Adrenal gland (tissue), 12 donors: ENCODE data around the gene ATP8B1. TPM values are rescaled to one million over a fixed set of nuclear protein-coding genes. Genes with fewer than 3 reads are reported as not detected.
"Not testable (repeated sequence)": the region's sequence is repeated elsewhere in the genome, so short reads cannot be mapped to it uniquely, and the experiment has no call there.

Source experiments
- DNase-seq, 7 donors: peaks; one replicate each; pipeline ENCODE4 v3.0.0-alpha.2; 2019 to 2020
- H3K27ac ChIP-seq, 5 donors: fragments of 200-600 bp; sonication (generic) in 4 of 5; 1 replicate in 3 of 5; 2 replicates in 2 of 5; pipeline versions ENCODE4 v1.5.1 to v1.8.0; 2016 to 2020; ENCODE audit warnings: mild to moderate bottlenecking in 1 of 5
- H3K27me3 ChIP-seq: fragments of 200-600 bp; 2 replicates; pipeline ENCODE4 v1.8.0; 2021
- H3K36me3 ChIP-seq, 2 donors: fragments of 200-600 bp; replicated peaks in 1 of 2; 1 replicate in 1 of 2; 2 replicates in 1 of 2; pipeline versions ENCODE4 v1.5.1 to v1.8.0; 2018 to 2022
- H3K4me1 ChIP-seq, 2 donors: fragments of 200-600 bp; replicated peaks in 1 of 2; 1 replicate in 1 of 2; 2 replicates in 1 of 2; pipeline versions ENCODE4 v1.5.1 to v1.8.0; 2018 to 2021
- H3K4me3 ChIP-seq, 4 donors: fragments of 200-600 bp; sonication (generic) in 3 of 4; one replicate each; pipeline ENCODE4 v1.5.1; 2016 to 2018
- H3K9me3 ChIP-seq, 3 donors: fragments of 200-600 bp; sonication (generic) in 1 of 3; replicated peaks in 1 of 3; 1 replicate in 2 of 3; 2 replicates in 1 of 3; pipeline versions ENCODE4 v1.5.1 to v1.8.0; 2016 to 2021
- POLR2A ChIP-seq, 2 donors: fragments of 450-650 bp; IDR thresholded peaks; one replicate each; pipeline ENCODE4 v1.6.1; 2017; ENCODE audit warnings: antibody characterized with exemption in 2 of 2, mild to moderate bottlenecking in 2 of 2, moderate library complexity in 1 of 2
- WGBS, 4 donors: extraction: QIAGEN DNeasy Blood & Tissue Kit in 2 of 4; methylation state at CpG; one replicate each; pipeline versions ENCODE4 v1.1.5 to v1.1.7; 2013 to 2017; 5-methylcytosine and 5-hydroxymethylcytosine counted together
- intact Hi-C, 2 donors: fragments of 100-400 bp; cut with DNase I; formaldehyde crosslinking; loops; one replicate each; pipeline versions ENCODE4 v1.14.1 to v1.15.0; 2022 to 2023
- polyA plus RNA-seq, 3 donors: library from polyadenylated mRNA; stranded (reverse); fragments of 200-250 nt in 2 of 3; fragments of 350-450 nt in 1 of 3; fragmentation: Illumina TruSeq in 1 of 3; extraction: RNeasy Lipid Tissue Mini Kit (QIAGEN cat#74804) in 1 of 3; gene quantifications; one replicate each; pipeline ENCODE4 v1.2.3, GENCODE V29; 2013 to 2014
- total RNA-seq, 9 donors: library from RNA; depleted of rRNA in 4 of 9; stranded (reverse); fragments of >200 nt in 4 of 9; fragments of 120-200 nt in 1 of 9; fragmentation: NEBNext Ultra II Directional in 1 of 9; extraction: Animal tissue kit (Norgen Biotek cat#: 25700) in 1 of 9; gene quantifications; one replicate each; pipeline versions ENCODE4 v1.1.0 to v1.2.4, GENCODE V29; 2013 to 2023
- TF ChIP-seq, protein P1 (sequence below), 6 experiments: fragments of 450-650 bp in 4 of 6; fragments of 200-600 bp in 2 of 6; sonication (generic) in 1 of 6; IDR thresholded peaks; 1 replicate in 5 of 6; 2 replicates in 1 of 6; pipeline versions ENCODE4 v1.5.1 to v1.8.0; 2016 to 2021; ENCODE audit warnings: antibody characterized with exemption in 6 of 6, mild to moderate bottlenecking in 2 of 6, moderate library complexity in 1 of 6
- donor health status: healthy with polysubstance abuse.
- donor health status: Bipolar disorder and iron deficiency.
- donor health status: DM: yes; HTN: yes; CAD: no.
- donor health status: DM: no; HTN: no; CAD: no.
- donor health status: DM: no; HTN: no; CAD: no.
- donor health status: DM: yes; HTN: yes; CAD: no.

Gene ATP8B1
- total and polyA plus RNA-seq, 12 donors = 4.3 to 42.5 (median 14.4) TPM

- TF ChIP-seq, protein P1, sequence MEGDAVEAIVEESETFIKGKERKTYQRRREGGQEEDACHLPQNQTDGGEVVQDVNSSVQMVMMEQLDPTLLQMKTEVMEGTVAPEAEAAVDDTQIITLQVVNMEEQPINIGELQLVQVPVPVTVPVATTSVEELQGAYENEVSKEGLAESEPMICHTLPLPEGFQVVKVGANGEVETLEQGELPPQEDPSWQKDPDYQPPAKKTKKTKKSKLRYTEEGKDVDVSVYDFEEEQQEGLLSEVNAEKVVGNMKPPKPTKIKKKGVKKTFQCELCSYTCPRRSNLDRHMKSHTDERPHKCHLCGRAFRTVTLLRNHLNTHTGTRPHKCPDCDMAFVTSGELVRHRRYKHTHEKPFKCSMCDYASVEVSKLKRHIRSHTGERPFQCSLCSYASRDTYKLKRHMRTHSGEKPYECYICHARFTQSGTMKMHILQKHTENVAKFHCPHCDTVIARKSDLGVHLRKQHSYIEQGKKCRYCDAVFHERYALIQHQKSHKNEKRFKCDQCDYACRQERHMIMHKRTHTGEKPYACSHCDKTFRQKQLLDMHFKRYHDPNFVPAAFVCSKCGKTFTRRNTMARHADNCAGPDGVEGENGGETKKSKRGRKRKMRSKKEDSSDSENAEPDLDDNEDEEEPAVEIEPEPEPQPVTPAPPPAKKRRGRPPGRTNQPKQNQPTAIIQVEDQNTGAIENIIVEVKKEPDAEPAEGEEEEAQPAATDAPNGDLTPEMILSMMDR (IDR thresholded peaks at IDR 0.05) = no peak
- no peak for TF ChIP-seq POLR2A (IDR thresholded peaks at IDR 0.05)
- intact Hi-C loops = no loop called here
Observed at GRCh38 chr18:57730146-57730545, 73.0 kb downstream of the ATP8B1 start.

GRCh38 chr18:57728941-57729511, 74.1 kb downstream of the ATP8B1 start:
- Histone ChIP-seq H3K27ac (peak overlapping the region in 1 of 5 donors; percentile 10), H3K27me3 (no peaks in the 10 kb centered on the region), H3K4me1 (peaks cover 0 to 9% of the 10 kb centered on the region in 2 donors), H3K9me3 (no peaks in the 10 kb centered on the region), H3K4me3 (no peak overlapping the region), H3K36me3 (peaks cover 0 to 4% of the 10 kb centered on the region in 2 donors)
- 54 to 66% (median 58%) methylated on average over 11 of the region's 11 CpGs for WGBS, 4 donors
- no peak for DNase-seq
- TF ChIP-seq, protein P1 (IDR thresholded peaks at IDR 0.05) = no peak
- TF ChIP-seq POLR2A (IDR thresholded peaks at IDR 0.05) = no peak
- intact Hi-C loops = no loop called here

More at GRCh38 chr18:57730146-57730545, 73.0 kb downstream of the ATP8B1 start:
- peaks cover 0 to 9% of the 10 kb centered on the region in 2 donors for H3K4me1 ChIP-seq
- peaks cover 0 to 4% of the 10 kb centered on the region in 2 donors for H3K36me3 ChIP-seq
- 63 to 77% (median 74%) methylated on average over 5 of the region's 5 CpGs for WGBS, 4 donors
- no peaks in the 10 kb centered on the region for H3K27me3 ChIP-seq
- DNase-seq = no peak
- no peak overlapping the region for H3K4me3 ChIP-seq
- no peak overlapping the region for H3K27ac ChIP-seq
- H3K9me3 ChIP-seq = no peaks in the 10 kb centered on the region

DNA sequence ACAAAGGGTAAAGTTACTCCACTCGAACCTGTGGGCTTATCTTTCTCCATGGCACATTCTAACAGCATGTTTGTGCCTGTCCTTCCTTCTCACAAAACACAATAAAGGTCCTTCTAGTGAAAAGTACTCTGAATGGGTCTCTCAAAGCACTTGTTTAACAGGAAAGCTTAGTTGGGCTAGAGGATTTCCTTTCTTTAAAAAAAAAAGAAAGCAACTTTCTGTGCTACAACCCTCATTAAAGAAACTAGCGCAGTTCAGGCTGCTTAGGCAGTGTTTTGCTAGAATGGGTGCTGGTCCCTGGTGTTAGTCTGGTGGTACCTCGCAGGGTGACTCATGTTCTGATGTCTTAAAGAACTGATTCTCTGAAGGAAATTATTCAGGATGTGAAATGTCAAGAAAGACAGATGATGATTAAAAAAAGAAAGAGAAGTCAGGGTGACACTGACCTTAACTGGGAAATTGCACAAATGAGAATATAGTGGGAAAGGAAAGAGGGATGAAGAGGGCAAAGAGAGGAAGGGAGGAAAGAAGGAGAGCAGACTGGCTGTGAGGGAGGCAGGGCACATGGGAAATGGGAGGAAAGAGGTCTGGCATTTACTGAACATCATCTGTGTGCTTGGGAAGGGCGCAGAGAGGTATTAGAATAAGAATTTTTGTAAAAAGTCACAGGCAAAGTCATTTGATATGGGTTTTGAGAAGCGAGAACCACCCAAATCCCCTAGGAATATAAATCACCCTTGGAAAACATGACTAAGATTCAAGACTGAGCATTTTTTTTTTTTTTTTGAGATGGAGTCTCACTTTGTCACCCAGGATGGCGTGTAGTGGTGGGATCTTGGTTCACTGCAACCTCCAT, 74.9 kb downstream of the ATP8B1 start:
- peak in 1 of 7 donors; percentile 24 for DNase-seq
- Histone ChIP-seq H3K4me3 (no peak overlapping the region), H3K27me3 (no peaks in the 10 kb centered on the region), H3K36me3 (peaks cover 0 to 4% of the 10 kb centered on the region in 2 donors), H3K27ac (peak overlapping the region in 3 of 5 donors; percentile 44 to 54 (median 46)), H3K4me1 (peaks cover 0 to 9% of the 10 kb centered on the region in 2 donors), H3K9me3 (no peaks in the 10 kb centered on the region)
- TF ChIP-seq, protein P1 (IDR thresholded peaks at IDR 0.05) = no peak
- no peak for TF ChIP-seq POLR2A (IDR thresholded peaks at IDR 0.05)
- intact Hi-C loops = no loop called here
- 49 to 55% (median 52%) methylated on average over 6 of the region's 6 CpGs for WGBS, 4 donors

- H3K27ac ChIP-seq, H3K4me1 ChIP-seq, H3K9me3 ChIP-seq, intact Hi-C loops, H3K27me3 ChIP-seq, DNase-seq, H3K4me3 ChIP-seq, H3K36me3 ChIP-seq: not testable (repeated sequence)
- 92 to 94% (median 93%) methylated on average over 20 to 30 of the region's 31 CpGs for WGBS, 4 donors
Observed at GRCh38 chr18:57719211-57719935, 83.7 kb downstream of the ATP8B1 start.
